Measurements from ENCODE around the gene OCIAD2.
"Not testable (repeated sequence)": the region's sequence is repeated elsewhere in the genome, so short reads cannot be mapped to it uniquely, and the experiment has no call there.

The OCIAD2 gene

GRCh38 chr4:48905363-48906015 lies 1.1 kb downstream of the OCIAD2 start:
- FAIRE-seq: no peak

- no peak for FAIRE-seq
Observed at GRCh38 chr4:48904541-48905142, 1.9 kb downstream of the OCIAD2 start.

DNA sequence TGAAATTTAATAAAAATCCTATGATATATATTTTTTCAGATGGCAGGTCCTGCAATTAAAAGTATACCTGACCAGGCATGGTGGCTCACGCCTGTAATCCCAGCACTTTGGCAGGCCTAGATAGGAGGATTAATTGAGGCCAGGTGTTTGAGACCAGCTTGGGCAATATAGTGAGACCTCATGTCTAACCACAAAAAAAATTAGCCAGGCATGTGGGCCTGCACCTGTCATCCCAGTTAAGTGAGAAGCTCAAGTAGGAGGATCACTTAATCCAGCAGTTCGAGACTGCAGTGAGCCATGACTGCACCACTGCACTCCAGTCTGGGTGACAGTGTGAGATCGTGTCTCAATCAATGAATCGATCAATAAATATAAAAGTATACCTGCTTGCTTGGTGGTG lies 2.5 kb downstream of the OCIAD2 start:
- no peak for FAIRE-seq

DNA sequence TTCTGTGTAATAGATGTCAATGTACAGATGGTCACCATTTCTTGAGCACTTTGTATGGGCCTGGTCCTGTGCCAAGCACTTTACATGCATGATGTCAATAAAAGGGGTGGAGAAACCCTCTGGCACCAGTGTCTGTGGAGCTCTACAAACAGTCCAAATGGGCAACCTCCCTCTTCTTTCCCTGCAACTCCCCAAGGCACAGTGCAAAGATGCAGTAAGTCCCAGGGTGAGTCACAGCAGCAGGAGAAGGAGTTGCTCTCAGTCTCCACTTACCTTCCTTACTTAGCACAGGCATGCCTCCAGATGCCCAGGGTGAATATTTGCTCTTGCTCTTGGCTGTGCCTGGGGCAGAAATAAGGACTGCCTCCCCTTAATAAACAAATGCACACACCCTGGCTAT lies 4.3 kb downstream of the OCIAD2 start:
- FAIRE-seq: no peak

DNA sequence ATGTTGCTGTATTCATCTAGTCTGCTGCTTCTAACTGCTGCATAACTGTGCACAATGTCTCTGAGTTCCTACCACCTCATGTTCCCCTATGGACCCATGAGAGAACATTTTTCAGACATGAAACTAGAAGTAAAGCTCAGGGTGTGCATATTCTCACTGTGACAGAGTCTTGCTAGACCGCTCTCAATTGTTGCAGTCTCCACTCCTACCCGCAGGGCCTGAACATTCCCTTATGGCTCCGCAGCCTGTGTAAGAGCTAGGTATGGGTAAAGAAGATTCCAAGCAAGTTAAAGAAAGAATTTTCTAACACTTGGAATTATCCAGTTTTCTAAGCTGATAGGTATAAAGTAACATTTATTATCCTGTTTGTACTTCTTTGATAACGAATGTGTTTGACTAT lies 5.4 kb downstream of the OCIAD2 start:
- no peak for FAIRE-seq

DNA sequence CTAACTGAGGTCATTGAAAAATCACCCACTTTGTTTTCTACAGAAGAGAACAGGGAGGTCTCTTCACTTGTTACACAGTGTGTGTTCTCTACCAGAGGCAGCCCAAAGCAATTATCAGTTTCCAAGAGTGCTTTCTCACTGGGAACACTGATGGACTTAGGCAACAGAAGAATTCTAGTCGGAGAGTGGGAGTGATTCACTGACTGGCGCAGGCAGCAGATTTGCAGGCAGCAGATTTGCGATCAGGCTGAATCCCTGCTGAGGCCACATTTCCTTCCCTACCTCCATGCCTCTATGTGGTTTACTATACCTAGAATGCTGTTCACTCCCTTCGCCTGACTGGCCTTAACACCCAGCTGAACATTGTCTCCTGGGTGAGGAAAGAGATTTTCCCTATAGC lies 6.6 kb downstream of the OCIAD2 start:
- no peak for FAIRE-seq

GRCh38 chr4:48899432-48899749 lies 7.2 kb downstream of the OCIAD2 start:
- no peak for FAIRE-seq

DNA sequence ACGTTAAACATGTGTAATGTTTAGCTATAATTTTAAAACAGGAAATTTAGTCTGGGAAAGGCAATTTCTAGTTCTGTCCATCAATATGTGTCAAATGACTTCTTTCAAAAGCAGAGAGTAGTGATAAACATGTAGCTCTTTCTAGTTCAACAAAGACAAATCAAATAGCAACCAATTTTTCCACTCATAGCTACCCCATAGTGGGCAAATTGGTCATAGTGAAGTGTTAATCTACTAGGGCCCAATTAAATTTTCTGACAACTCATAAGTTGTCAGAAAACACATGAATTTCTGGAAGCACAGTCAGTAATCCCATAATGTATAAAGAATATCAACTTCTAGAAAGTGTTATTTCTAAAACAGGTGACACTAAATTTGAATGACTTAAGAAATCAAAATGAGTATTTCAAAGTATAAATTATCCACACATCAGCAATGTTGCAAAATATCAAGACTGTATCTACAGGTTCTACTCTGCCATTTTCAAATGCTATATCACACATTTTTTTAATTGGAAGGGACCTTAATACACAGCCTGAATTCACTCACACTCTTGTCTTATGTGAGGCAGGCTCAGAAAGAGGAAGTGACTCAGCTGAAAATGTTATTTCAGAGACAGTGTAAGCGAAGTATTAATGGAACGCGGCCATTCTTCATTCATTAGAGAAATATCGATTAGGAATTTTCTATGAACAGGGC lies 7.7 kb downstream of the OCIAD2 start:
- FAIRE-seq: no peak

GRCh38 chr4:48896845-48897244 lies 9.7 kb downstream of the OCIAD2 start:
- no peak for FAIRE-seq

DNA sequence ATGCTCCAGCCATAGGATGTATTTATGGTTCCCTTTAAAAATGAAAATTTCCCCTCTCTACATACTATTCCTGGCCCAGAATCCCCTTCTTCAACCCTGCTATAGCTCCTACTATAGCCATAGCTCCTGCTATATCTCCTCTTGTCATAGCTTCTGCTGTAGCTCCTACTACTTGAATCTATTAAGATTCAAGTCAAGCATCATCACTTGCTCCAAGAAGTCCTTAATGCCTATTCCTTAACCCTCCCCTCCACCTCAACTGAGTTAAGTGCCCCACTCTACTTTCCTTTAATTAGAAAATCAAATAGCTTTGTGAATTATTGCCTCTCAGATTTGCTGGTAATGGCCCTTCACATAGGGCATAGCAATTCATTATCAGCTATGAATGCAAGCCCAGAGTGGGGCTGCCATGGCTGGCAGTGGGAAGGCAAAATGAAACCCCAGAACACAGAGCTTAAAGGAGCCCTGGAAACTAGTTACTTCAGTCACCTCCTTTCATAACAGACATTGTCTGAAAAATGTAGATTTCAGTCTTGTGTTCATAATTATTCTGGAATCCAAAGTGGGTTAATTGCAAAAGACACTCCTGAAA lies 15.4 kb downstream of the OCIAD2 start:
- FAIRE-seq: no peak

GRCh38 chr4:48889750-48890149 lies 16.8 kb downstream of the OCIAD2 start:
- not testable (repeated sequence) for FAIRE-seq

GRCh38 chr4:48881646-48882045 lies 24.9 kb downstream of the OCIAD2 start:
- FAIRE-seq: not testable (repeated sequence)

DNA sequence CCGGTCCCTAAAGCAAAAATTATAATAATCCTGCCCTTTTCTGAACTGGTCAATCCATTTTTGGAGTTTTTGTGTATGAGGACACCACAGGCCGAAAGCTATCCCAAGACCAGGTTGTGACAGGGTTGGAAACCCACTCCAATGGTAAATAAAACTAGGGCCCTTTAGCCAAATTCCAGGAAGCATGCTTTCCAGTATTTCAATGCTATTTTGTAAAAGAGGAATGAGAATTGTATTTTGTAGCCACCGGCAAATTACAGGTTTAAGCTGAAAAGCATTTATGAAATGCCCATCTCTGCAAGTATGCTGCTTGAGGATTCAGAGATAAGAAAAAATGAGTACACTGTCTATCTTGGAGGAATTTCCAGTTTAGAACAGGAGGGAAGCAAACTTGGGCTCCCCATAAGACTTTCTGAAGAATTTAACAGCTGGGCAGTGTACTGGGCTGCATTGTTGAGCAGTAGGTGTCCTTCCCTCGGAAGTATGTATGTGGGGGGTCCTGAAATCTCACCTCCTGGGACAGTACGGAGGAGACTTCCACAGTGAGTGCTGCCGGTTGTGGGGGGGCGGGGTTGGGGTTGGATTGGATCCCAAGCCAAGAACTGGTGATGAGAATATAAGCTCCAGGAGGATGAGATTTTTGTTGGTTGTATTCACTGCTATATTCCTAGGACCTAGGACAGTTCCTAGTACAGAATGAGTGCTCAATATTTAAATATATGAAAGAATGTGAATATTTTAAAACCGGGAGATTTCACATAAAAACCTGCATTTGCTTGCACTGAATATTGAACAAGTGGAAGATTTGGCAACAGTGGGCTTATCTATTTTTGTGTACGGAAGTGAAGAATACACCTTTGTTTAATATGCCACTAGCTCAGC lies 26.8 kb downstream of the OCIAD2 start:
- no peak for FAIRE-seq

DNA sequence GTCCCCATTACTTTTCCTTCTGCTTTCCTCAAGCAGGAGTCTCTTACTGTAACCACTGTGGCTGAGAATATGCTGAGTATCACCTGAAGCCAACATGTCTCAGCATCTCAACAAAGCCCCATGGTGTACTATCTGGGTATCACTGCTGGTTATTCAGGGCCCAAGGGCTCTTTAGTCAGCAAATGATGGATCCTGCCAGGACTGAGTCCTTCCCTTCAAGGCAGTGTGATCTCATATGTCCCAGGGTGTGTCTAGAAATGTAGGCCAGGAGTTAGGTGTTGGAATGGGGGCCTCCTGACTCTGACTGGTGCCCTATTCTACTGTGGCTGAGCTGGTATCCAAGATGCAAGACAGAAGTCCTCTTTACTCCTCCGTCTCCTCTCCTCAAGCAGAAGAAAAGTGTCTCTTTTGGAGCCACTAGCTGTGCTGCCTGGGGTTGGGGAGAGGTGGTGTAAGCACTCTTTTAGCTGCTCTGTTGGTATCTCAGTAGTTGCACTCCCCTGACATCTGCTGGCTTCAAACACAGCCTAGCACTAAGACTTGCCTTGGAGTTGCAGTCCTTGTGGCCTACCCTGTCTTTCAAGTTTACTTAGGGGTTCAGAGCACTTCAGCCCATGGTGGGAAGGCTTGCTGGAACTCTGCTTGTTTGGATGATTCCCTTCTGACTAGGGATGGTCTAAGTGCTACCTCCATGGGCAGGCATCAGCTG lies 28.6 kb downstream of the OCIAD2 start:
- FAIRE-seq: no peak

- FAIRE-seq: not testable (repeated sequence)
Observed at GRCh38 chr4:48864696-48865095, 41.9 kb downstream of the OCIAD2 start.

DNA sequence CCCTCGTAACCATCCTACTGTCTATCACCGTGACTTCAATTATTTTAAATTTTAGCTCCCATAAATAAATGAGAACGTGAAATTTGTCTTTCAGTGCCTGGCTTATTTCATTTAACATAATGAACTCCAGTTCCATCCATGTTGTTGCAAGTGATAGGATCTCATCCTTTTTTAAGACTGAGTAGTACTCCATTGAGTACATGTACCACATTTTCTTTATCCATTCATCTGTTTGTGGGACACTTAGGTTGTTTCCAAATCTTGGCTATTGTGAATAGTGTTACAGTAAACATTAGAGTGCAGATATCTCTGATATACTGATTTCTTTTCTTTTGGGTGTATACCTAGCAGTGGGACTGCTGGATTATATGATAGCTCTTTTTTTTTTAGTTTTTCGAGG lies 42.8 kb downstream of the OCIAD2 start:
- FAIRE-seq: no peak

- no peak for FAIRE-seq
Observed at GRCh38 chr4:48862661-48863060, 43.9 kb downstream of the OCIAD2 start.

- no peak for FAIRE-seq
Observed at GRCh38 chr4:48862038-48862437, 44.5 kb downstream of the OCIAD2 start.

DNA sequence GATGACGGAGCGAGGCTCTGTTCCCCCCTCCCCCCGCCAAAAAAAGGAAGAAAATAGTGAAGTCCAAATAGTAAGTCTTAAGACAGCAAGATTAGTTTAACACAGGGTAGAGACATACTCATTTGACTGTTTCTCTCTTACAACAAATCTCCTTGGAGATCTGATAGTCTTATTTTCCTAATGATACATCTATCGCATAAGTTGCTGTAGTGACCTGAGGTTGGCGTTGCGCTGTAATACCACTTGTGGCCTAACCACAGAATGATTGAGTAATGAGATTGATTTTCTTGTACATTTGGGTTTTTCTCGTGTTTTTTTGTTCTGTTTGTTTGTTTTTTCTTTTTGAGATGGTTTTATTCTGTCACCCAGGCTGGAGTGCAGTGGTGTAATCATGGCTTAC lies 48.4 kb downstream of the OCIAD2 start:
- no peak for FAIRE-seq

DNA sequence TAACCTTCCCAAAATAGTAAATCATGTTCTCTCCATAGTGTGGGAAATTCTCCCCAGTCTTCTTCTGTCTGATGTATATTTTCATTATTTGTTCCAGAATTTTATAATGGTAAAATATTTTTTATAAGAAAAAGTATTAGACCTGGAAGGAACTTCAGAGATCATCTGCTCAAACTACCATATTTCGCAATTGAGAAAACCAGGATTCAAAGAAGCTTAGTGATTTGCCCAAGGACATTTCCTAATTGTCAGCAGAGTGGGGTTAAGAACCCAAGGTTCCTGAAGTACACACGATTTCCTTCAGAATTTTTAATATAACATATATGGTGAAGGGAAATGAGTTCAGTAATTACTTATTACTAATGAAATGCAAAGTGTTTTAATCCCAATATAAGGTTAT lies 51.6 kb downstream of the OCIAD2 start:
- peak; percentile 31 for FAIRE-seq

DNA sequence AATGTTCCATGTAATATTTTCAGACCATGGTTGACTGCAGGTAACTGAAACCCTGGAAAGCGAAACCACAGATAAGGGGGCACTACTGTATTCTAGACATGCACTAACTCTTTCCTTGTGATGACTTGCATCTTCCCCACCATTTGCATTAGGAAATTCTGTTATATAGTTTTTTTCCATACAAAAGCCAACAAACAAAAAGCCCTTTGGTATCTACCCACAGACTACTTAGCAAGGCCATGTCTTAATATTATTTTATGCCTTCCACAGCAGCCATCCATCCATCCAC lies 52.2 kb downstream of the OCIAD2 start:
- no peak for FAIRE-seq

DNA sequence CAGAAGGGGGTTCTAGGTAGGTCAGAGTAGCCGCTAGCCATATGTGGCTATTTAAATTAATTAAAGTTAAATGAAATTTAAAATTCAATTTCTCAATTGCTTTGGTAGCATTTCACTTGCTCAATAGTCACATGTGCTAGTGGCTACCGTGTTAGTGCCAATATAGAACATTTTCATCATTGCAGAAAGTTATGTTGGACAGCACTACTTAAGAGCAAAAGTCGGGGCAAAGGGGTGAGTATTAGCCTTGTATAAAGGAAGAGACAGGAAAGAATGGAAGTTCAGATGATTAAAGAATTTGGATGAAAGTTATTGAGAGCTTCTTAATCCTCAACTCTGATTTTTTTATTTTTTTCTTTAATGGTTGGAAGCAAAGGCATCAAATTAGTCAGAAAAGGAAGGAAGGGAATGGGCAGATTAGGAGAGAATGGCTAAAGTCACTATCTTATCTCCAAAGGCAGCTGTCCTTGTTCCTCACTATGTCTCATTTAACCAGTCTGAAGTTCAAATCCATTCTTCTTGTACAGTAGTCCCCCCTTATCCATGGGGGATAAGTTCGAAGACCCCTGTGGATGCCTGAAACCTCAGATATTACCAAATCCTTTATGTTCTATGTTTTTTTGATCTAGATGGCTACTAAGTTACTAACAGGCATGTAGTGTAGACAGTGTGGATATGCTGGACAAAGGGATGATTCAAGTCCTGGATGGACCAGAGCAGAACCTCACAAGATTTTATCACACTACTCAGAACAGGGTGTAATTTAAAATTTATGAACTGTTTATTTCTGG lies 52.8 kb downstream of the OCIAD2 start:
- no peak for FAIRE-seq

Data from G401.6 (cell line).